Lower leg skin (tissue), 4 donors: Measurements from ENCODE around the gene PLPPR3. TPM values are rescaled to one million over a fixed set of nuclear protein-coding genes. Genes with fewer than 3 reads are reported as not detected.
"Not testable (repeated sequence)": the region's sequence is repeated elsewhere in the genome, so short reads cannot be mapped to it uniquely, and the experiment has no call there.

Experiments
- DNase-seq, 2 donors: peaks; one replicate each; pipeline ENCODE4 v3.0.0-alpha.2; 2019; ENCODE audit warnings: low spot score in 2 of 2
- H3K4me3 ChIP-seq: fragments of 200-600 bp; sonication (generic); 2 replicates; pipeline ENCODE4 v1.5.1; 2017; ENCODE audit warnings: mild to moderate bottlenecking, low read depth; ENCODE audit not compliant: poor library complexity, severe bottlenecking
- POLR2A ChIP-seq, 2 donors: fragments of 450-650 bp; IDR thresholded peaks; one replicate each; pipeline ENCODE4 v1.6.1; 2016 to 2017; ENCODE audit warnings: antibody characterized with exemption in 2 of 2, mild to moderate bottlenecking in 1 of 2, moderate library complexity in 1 of 2
- WGBS, 2 donors: methylation state at CpG; one replicate each; pipeline ENCODE4 v1.1.5; 2018; 5-methylcytosine and 5-hydroxymethylcytosine counted together
- intact Hi-C: fragments of 100-400 bp; cut with DNase I; formaldehyde crosslinking; loops from one replicate; pipeline ENCODE4 v1.15.0; 2023; ENCODE audit warnings: low total_unique reads
- total RNA-seq, 4 donors: library from RNA; depleted of rRNA; stranded (reverse); fragments of >200 nt; gene quantifications; one replicate each; pipeline ENCODE4 v1.1.0, GENCODE V29; 2016
- TF ChIP-seq, protein P1 (sequence below), 3 donors: fragments of 450-650 bp; IDR thresholded peaks; one replicate each; pipeline ENCODE4 v1.5.1; 2016; ENCODE audit warnings: antibody characterized with exemption in 3 of 3, mild to moderate bottlenecking in 3 of 3, moderate library complexity in 2 of 3

The PLPPR3 gene
- total RNA-seq, 4 donors from 2014 or later, result not detected

DNA sequence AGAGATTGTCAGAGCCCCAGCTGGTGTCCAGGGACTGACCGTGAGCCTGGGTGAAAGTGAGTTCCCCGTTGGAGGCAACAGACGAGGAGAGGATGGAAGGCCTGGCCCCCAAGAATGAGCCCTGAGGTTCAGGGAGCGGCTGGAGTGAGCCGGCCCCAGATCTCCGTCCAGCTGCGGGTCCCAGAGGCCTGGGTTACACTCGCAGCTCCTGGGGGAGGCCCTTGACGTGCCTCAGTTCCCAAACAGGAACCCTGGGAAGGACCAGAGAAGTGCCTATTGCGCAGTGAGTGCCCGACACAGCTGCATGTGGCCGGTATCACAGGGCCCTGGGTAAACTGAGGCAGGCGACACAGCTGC lies 29.2 kb upstream of the PLPPR3 start:
- intact Hi-C loops, result loop anchor here (10.0 kb wide), 1 partner anchor 134 kb away; the partner anchor contains the start of gene WDR18
- 29% methylated on average over 11 to 13 of the region's 13 CpGs for WGBS, 2 donors
- H3K4me3 ChIP-seq, result no peak overlapping the region
- DNase-seq, result no peak
- TF ChIP-seq POLR2A (IDR thresholded peaks at IDR 0.05), result no peak
- TF ChIP-seq, protein P1, sequence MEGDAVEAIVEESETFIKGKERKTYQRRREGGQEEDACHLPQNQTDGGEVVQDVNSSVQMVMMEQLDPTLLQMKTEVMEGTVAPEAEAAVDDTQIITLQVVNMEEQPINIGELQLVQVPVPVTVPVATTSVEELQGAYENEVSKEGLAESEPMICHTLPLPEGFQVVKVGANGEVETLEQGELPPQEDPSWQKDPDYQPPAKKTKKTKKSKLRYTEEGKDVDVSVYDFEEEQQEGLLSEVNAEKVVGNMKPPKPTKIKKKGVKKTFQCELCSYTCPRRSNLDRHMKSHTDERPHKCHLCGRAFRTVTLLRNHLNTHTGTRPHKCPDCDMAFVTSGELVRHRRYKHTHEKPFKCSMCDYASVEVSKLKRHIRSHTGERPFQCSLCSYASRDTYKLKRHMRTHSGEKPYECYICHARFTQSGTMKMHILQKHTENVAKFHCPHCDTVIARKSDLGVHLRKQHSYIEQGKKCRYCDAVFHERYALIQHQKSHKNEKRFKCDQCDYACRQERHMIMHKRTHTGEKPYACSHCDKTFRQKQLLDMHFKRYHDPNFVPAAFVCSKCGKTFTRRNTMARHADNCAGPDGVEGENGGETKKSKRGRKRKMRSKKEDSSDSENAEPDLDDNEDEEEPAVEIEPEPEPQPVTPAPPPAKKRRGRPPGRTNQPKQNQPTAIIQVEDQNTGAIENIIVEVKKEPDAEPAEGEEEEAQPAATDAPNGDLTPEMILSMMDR (IDR thresholded peaks at IDR 0.05), result no peak

DNA sequence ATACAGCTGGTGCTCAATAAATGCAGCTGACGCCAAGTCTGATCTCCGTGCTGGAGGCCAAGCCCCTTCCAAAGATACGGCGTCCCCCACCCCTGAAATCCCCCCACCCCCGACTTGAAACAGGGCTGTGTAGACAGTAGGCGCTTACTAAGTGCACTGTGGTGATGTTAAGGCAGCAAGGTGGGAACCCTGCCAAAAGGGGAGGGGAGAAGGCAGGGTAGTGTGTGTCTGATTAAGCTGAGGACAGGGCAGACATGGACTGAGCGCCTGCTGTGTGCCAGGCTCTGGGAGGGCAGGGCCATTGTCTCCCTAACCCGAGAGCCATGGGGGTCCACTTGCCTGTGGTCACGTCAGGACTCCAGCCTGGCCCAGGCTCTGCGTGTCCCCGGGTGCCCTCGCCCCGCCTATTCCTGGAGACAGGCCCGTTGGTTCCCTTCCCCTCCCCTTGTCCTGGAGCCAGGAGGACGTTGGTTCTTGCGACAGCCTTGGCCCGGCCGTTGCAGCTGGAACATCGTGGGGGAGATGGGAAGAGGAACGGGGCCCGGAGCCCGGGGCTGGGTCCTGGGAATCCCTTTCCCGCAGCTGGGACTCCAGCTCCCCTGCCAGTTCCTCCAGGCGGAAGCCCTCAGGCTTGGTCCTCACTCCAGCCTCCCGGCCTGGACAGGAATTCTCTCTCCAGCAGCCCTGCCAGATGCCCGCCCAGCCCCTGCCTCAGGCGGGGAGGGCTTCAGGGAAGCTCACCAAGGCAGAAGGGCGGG lies 28.6 kb upstream of the PLPPR3 start:
- DNase-seq, result peak; percentile 86 to 98
- no peak overlapping the region for H3K4me3 ChIP-seq
- WGBS, 2 donors, result 17 to 49% methylated on average over 11 to 28 of the region's 28 CpGs
- intact Hi-C loops, result loop anchor here (10.0 kb wide), 1 partner anchor 134 kb away; the partner anchor contains the start of gene WDR18
- TF ChIP-seq POLR2A (IDR thresholded peaks at IDR 0.05), result no peak
- TF ChIP-seq, protein P1 (IDR thresholded peaks at IDR 0.05), result no peak

DNA sequence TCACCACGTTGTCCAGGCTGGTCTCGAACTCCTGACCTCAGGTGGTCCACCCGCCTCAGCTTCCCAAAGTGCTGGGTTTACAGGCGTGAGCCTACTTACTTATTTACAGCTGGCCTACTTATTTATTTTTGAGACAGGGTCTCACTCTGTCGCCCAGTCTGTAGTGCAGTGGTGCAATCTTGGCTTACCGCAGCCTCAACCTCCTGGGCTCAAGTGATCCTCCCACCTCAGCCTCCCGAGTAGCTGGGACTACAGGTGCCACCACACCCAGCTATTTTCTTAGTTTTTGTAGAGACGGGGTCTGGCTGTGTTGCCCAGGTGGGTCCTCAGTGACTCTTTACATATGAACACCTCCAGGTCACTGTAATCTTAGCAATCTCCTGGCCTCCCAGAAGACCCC lies 27.4 kb upstream of the PLPPR3 start:
- H3K4me3 ChIP-seq, DNase-seq: not testable (repeated sequence)
- 82 to 85% methylated on average over 8 of the region's 8 CpGs for WGBS, 2 donors
- intact Hi-C loops, result loop anchor here (10.0 kb wide), 1 partner anchor 84 kb away; no protein-coding TSS in a partner anchor

DNA sequence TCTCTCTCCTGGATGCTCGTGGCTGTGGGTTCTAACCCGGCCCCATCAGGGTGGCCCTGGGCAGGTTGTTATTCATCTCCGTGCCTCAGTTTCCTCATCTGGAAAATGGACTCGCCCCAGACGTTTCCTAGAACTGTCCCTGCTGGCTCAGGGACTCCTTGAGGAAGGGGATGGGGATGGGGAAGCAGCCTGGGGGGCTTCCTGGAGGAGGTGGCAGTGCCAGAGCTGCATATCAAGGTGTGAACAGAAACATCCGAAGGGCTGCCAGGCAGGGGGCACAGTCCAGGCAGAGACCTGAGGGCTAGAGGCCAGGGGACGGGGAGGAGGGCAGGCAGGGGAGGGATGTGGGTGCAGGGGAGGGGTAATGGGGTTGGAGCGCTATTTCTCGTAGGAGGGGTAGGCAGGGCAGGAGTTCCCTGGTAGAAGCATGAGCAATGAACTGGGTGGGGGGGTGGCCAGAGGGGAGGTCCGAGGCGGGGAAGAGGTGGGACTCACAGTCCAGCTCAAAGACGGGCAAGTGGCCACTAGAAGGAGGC lies 26.7 kb upstream of the PLPPR3 start:
- no peak for DNase-seq
- H3K4me3 ChIP-seq, result no peak overlapping the region
- WGBS, 2 donors, result 34 to 41% methylated on average over 12 of the region's 12 CpGs
- intact Hi-C loops, result loop anchor here (10.0 kb wide), 1 partner anchor 84 kb away; no protein-coding TSS in a partner anchor
- no peak for TF ChIP-seq POLR2A (IDR thresholded peaks at IDR 0.05)
- TF ChIP-seq, protein P1 (IDR thresholded peaks at IDR 0.05), result no peak

DNA sequence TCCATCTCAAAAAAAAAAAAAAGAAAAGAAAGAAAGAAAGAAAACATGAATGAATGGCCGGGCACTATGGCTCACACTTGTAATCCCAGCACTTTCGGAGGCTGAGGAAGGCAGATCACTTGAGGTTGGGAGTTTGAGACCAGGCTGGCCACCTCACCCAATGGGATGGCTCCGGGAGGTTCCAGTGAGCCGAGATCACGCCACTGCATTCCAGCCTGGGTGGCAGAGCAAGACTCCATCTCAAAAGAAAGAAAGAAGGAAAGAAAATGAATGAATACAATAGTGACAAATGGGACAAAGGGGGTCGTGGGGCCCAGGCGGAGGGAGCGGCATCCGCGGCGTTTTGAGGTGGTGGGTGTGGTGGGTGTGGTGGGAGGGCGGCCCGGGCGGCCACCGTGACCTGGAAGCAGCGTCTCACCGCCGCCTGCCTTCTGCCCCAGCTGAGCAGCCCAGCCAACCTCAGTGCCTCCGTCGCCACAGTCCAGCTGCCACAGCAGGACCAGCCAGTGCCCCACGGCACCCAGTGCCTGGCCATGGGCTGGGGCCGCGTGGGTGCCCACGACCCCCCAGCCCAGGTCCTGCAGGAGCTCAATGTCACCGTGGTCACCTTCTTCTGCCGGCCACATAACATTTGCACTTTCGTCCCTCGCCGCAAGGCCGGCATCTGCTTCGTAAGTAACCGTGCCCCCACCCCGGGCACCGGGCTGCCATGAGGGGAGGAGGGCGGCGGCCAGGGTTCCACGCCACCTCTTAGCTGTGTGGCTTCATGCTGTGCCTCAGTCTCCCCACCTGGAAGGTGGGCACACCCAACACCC lies 24.2 kb upstream of the PLPPR3 start:
- H3K4me3 ChIP-seq, result no peak overlapping the region
- TF ChIP-seq, protein P1 (IDR thresholded peaks at IDR 0.05), result no peak
- no peak for TF ChIP-seq POLR2A (IDR thresholded peaks at IDR 0.05)
- 62 to 68% methylated on average over 28 to 35 of the region's 37 CpGs for WGBS, 2 donors
- DNase-seq, result no peak
- intact Hi-C loops, result loop anchor here (10.0 kb wide), 1 partner anchor 81 kb away; no protein-coding TSS in a partner anchor

DNA sequence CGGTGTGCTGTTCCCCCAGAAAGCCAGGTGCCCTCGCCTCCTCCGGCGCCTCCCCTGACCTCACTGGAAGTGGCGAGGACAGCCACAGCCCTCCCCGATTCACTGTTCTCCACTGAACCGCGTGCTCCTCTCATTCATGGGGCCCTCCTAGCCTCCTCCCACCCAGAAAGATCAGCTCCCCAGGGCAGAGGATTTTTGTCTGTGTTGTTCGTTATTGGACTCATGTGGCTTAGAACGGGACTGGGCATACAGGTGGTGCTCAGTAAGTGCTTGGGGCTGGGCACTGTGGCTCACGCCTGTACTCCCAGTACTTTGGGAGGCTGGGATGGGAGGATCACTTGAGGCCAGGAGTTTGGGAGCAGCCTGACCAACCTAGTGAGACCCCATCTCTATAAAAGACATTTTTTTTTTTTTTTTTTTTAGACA lies 22.8 kb upstream of the PLPPR3 start:
- intact Hi-C loops, result loop anchor here (10.0 kb wide), 1 partner anchor 80 kb away; no protein-coding TSS in a partner anchor
- DNase-seq, result no peak
- WGBS, 2 donors, result 9 to 32% methylated on average over 8 to 10 of the region's 11 CpGs
- TF ChIP-seq, protein P1 (IDR thresholded peaks at IDR 0.05), result no peak
- no peak for TF ChIP-seq POLR2A (IDR thresholded peaks at IDR 0.05)
- no peak overlapping the region for H3K4me3 ChIP-seq
